Muscle of arm (tissue), 12 donors: ENCODE data around the gene SLC25A33. TPM values are rescaled to one million over a fixed set of nuclear protein-coding genes. Genes with fewer than 3 reads are reported as not detected.

Experiments used
- DNase-seq: peaks from one replicate; pipeline ENCODE4 v3.0.0-alpha.2; 2013
- polyA plus RNA-seq, 12 donors: library from polyadenylated mRNA; unstranded; fragments of 120-200 nt; gene quantifications; one replicate each; pipeline ENCODE4 v1.2.1, GENCODE V29; 2013; ENCODE audit not compliant: insufficient read length in 12 of 12

The SLC25A33 gene
- polyA plus RNA-seq, 12 donors, result 1.0 to 2.4 (median 1.5) TPM; not detected in 2

GRCh38 chr1:9599741-9600140 lies 60.5 kb downstream of the SLC25A33 start:
- no peak for DNase-seq

DNA sequence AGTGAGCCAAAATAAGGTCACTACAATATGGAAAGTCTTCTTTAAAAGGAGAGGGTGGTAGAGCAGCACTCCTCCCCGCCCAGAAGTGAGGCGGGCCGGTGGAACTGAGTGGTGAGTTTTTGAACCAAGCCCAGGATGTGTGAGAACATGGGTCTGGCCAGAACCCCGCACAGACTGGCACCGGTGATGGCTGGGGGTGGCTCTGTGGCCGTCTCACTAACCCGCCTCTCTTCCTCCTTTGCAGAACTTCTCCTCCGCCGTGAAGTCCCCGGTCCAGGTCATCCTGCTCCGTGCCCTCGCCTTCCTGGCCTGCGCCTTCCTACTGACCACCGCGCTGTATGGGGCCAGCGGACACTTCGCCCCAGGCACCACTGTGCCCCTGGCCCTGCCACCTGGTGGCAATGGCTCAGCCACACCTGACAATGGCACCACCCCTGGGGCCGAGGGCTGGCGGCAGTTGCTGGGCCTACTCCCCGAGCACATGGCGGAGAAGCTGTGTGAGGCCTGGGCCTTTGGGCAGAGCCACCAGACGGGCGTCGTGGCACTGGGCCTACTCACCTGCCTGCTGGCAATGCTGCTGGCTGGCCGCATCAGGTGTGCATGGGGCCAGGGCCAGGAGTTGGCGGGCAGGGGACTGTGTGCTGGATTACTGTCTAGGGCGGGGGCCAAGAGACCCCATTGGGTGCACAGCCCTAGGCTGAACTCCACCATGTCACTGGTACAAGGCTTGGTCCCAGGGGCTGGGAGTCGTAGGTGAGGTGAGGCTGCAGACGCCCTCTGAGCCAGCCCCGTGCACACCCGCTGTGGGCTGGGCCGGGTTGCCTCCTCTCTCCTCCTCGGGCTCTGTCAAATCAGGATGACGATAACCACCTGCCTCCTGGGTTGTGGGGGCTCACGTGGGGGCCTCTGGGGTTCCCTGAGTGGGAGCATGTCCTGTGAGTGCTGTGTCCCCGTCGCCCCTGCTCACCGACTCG lies 61.9 kb downstream of the SLC25A33 start:
- no peak for DNase-seq

DNA sequence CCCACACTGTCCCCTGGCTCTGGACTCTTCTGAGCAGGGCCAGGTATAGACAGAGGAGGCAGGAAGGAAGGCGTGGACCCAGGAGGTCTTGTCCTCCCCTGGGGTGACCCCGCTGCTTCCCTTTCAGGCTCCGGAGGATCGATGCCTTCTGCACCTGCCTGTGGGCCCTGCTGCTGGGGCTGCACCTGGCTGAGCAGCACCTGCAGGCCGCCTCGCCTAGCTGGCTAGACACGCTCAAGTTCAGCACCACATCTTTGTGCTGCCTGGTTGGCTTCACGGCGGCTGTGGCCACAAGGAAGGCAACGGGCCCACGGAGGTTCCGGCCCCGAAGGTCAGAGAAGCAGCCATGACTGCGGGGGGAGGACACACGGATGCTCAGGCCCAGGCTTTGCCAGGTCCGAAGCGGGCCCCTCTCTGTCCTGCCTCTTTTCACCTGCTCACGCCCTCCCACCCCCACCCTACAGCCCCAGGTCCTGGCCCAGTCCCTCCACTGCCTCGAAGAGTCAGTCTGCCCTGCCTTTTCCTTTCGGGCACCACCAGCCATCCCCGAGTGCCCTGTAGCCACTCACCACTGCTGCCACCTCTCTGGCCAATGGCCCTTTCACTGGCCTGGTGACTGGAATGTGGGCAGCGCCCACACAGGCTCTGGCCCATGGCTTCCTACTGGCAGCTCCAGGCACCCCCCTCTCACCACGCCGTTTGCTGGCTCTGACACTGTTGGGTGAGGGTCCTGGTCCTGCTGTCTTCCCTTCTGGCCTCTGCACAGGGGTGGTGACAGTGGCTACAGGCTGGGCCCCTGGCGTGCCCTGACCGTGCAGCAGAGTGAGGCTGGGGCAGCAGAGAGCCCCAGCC lies 62.9 kb downstream of the SLC25A33 start:
- no peak for DNase-seq

DNA sequence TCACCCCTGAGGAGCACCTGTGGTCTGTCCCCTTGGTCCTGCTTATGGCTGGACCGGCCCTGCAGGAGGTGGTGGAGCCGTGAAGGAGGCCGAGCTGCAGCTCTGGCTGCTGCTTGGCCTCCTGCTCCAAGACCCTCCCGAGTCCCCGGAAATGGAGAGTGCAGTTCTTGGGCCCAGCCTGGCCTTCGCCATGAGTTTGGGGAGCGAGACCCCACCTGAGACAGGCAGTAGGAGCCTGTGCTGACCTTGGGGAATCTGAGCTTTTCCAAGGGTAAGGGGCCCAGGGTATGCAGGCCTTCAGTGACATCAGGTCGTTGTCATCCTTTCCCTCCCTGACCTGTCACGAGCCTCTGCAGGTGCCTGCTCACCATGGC lies 63.5 kb downstream of the SLC25A33 start:
- no peak for DNase-seq

- no peak for DNase-seq
These were observed 64.0 kb downstream of the SLC25A33 start for GRCh38 chr1:9603307-9603706.

GRCh38 chr1:9603766-9604753 lies 64.8 kb downstream of the SLC25A33 start:
- DNase-seq, result no peak

DNA sequence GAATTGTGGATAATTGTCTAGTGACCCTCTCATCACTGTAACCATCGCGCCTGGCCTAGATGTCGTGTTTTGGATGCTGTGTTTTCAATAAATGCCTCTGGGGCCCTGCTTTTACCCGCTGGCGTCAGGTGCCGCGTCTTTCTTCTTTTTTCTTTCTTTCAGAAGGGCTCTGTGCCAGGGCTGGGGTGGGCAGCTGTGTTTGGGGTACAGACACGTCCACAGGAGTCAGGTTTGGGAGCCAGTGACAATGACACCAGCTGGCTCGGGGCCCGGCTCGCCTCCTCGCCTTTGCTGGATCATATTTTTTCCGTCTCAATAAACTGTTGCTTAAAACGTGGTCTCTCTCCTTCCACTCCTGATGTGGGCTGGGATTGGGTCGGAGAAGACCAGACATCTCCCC lies 65.6 kb downstream of the SLC25A33 start:
- no peak for DNase-seq

DNA sequence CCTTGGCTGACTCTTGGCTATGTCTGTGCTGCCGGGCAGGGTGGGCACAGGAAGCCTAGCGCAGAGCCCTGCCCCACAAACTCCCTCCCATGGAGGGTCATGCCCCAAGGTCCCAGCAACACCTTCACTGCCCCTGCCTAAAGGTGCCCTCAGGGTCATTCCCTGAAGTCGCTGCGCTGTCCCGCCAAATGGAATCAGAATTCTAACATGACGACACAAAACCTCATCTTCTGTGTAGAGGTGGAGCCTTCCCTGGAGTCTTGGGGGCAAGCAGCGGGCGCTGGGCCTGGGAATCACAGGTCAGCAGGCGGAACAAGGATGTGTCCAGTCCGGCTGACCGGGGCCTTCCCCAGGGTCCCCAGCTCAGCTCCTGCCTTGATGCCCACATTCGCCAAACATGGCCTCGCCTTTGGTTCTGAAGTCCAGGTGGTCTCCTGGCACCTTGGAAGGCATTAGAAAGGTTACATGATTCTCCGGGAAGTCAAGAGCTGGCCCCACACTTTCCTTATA lies 66.7 kb downstream of the SLC25A33 start:
- DNase-seq, result no peak

- no peak for DNase-seq
These were observed 67.2 kb downstream of the SLC25A33 start for GRCh38 chr1:9606458-9606857.

DNA sequence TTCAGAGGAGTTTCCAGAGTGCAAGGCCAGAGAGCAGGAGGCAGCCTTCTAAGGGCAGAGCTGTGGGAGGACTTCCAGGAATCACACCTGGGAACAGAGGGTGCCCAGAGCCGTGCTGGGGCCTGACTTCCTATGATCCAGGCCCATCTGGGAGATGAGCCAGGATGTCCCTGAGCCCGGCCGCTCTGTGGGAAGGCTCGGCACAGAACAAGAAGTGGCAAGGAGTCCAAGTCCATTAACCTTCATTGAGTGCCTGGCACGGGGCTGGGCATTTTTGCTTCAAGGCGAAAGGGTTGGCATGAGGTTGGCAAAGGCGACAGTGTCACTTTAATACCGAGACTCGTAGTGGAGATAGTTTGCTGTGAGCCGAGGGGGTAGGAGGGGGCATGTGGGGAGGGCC lies 67.7 kb downstream of the SLC25A33 start:
- DNase-seq, result no peak

DNA sequence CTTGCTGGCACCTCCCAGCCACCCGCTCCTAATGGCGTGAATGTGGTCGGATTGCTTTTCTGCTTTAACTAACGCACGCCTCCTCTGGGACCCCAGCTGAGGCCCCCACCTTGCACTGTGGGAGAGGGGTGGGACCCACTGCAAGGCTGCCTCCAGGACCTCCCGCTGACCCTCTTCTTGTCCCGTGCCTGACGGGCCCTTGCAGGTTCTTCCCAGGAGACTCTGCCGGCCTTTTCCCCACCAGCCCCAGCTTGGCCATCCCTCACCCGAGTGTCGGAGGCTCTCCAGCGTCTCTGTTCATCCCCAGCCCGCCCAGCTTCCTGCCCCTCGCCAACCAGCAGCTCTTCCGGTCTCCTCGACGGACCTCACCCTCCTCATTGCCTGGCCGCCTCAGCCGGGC lies 68.1 kb downstream of the SLC25A33 start:
- no peak for DNase-seq

DNA sequence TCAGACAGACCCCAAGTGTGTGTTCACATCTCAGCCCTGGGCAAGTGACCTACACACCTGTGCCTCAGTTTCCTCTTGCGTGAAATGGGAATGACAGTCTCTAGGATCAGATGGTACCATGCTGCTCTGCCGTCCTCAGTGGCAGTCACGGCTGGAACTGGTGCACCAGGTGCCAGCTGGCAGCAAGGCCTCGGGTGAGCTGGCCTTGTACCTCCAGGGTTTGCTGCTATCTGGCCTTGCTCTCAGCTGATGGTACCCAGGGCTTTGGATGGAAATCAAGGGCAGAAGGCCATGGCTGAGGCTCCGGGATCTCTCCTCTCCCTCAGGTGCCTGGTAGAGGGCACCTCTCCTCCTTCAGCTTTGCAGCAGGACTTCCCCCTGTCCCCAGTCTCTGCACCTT lies 70.7 kb downstream of the SLC25A33 start:
- DNase-seq, result no peak

DNA sequence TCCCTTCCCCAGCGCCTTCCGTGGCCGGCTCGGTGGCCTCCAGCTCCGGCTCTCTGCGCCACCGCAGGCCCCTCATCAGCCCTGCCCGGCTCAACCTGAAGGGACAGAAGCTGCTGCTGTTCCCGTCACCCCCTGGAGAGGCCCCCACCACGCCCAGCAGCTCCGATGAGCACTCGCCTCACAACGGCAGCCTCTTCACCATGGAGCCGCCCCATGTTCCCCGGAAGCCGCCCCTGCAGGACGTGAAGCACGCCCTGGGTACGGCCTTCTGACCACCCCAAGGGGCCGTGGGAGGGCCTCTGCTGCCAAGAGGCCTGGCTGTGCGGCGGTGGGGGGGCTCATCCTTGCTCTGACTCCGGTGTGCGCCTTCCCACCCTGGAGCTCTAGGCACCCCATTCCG lies 71.3 kb downstream of the SLC25A33 start:
- DNase-seq, result no peak

DNA sequence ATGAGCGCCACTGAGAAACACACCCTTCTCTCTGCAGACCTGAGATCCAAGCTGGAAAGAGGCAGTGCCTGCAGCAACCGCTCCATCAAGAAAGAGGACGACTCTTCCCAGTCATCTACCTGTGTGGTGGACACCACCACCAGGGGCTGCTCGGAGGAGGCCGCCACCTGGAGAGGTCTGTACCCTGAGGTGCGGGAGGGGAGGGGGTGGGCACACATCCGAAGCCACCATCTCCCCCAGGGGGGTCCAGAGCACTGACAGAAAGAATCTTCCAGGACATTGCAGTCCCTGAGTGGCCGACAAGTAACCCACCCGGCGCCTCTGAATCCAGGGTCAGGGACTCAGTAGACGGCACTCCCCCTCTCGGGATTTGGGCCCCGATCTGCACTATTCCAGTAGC lies 72.5 kb downstream of the SLC25A33 start:
- DNase-seq, result no peak

- DNase-seq, result no peak
These were observed 73.0 kb downstream of the SLC25A33 start for GRCh38 chr1:9612162-9612845.

DNA sequence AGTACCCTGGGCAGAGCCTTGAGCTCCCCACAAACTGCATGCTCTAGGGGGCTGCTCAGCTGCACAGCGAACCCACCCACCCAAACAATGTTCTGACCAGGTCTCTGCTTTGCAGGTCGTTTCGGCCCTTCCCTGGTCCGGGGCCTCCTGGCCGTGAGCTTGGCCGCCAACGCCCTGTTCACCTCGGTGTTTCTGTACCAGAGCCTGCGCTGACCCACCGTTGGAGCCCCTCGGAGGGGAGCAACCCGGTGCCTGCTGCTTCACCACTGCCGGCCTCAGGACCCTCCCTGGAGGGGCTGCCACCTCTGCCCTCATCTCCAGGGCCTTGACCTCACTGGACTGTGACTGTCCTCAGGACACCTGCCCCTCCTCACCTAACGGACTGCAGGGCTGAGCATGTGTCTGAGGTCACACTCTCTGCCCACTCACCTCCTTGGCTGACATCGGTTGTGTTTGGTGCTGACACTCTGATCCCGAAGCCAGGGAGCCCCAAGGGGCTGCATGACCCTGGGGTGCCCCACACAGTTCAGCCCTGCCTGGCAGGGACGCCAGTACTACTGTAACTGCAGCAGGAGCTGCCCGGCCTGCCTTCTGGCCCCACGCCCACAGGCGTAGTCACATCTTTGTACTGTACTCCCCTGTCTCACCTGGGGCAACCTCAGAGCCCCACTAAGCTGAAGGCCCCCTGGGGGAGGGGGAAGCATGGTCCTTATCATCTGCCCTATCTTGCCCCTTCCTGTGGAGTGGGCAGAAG lies 73.8 kb downstream of the SLC25A33 start:
- DNase-seq, result no peak

GRCh38 chr1:9613625-9614299 lies 74.5 kb downstream of the SLC25A33 start:
- no peak for DNase-seq

- DNase-seq, result no peak
These were observed 76.2 kb downstream of the SLC25A33 start for GRCh38 chr1:9615316-9616063.
